GM10266 (cell line): ENCODE measurements around the gene SPEN.
"Not testable (repeated sequence)": the region's sequence is repeated elsewhere in the genome, so short reads cannot be mapped to it uniquely, and the experiment has no call there.

Source experiments
- DNase-seq: peaks from one replicate; pipeline ENCODE4 v3.0.0; 2012; ENCODE audit errors: extremely low spot score
- CTCF ChIP-seq: IDR thresholded peaks from 2 replicates; pipeline ENCODE4 v1.5.1; 2012; ENCODE audit warnings: mild to moderate bottlenecking, low read depth; ENCODE audit not compliant: control insufficient read depth, insufficient read depth; ENCODE audit errors: missing control alignments

SPEN gene

GRCh38 chr1:15974855-15975254 lies 127.3 kb downstream of the SPEN start:
- DNase-seq = peak; percentile 74
- no peak for TF ChIP-seq CTCF

DNA sequence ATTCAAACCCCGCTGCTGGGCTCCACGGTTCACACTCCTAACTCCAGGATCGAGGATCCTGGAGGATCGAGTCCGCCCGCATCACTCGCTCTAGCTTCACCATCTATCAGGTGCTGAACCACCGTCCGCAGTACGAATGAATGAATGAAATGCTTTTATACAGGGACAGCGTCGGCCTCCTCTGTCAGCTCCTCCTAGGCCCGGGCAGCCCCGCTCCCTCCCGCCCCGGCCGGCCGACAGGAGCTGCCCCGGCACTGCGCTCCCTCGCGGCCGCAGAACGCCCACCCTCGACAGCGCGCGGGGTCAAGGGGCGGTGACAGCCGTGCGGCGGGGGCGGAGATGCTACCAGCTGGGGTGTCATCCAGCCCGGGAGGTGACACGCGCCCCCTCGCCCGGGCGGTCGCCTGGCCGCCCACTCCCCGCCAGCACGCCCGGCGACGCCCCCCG lies 127.9 kb downstream of the SPEN start:
- TF ChIP-seq CTCF = peak; percentile 35
- DNase-seq = peak; percentile 84

DNA sequence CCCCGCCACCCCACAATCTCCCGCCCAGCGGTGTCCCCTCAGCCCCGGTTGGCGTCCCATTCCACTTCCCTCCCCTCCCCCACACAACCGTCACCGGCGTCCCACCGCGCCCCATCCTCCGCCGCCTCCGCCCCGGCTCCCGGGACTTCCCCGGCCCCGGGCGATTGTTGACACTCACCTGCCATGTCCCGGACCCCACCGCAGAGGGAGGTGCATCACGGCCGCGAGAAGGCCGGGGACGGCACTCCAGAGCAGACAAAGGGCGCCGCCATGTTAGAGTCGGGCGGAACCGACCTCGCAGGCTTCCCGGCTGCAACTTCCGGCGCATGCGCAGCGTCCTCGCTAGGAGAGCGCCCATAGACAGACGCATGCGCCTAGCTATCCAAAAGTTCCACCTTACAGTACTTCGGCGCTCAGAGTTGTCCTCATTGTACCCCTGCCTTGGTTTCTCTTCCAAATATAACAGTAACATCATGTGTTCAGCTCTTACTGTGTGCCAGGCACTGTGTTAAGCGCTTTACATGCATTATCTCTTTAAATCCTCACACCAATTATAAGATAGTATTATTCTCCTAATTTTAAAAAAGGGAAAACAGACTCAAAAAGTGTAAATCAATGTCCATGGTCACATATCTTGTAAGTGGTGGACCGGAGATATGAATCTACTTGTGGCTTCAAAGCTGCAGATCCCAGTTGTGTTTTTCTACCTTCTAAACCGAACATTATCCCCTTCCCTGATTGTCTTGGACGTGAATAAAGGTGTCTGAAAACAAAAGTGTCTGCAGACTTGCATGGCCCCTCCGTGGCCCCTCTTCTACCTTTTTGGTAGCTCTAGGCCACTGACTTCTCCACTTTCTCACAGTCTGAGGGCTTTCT lies 128.5 kb downstream of the SPEN start, which contains the start of gene ZBTB17:
Gene ZBTB17 (minus strand): TSS at position 297 of the 876 bp plus-strand sequence. CDS start 27,606 bp downstream, outside the sequence.
- peak; percentile 95 for DNase-seq
- TF ChIP-seq CTCF = no peak

- DNase-seq = not testable (repeated sequence)
Measured at GRCh38 chr1:15977947-15978346, 130.4 kb downstream of the SPEN start.

GRCh38 chr1:15981679-15982078 lies 134.2 kb downstream of the SPEN start:
- no peak for TF ChIP-seq CTCF
- no peak for DNase-seq

DNA sequence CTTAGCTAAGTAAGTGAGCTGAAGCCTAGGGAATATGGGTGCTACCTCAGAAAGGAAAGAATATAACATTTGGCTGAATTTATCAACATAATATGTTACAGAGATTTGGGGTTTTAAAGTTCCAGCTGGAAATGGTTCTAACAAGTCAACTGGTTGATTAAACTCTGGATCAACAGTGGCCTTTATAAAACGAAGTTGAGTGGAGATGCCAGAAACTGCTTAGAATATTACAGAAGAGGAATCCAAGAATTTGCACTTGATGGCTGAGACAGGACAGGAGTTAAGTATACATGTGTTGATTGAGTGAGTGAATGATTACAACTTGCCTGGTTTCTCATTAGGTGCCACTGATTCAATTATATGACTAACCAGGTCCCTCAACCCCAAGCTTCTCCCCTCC lies 135.8 kb downstream of the SPEN start:
- no peak for TF ChIP-seq CTCF
- DNase-seq = no peak

DNA sequence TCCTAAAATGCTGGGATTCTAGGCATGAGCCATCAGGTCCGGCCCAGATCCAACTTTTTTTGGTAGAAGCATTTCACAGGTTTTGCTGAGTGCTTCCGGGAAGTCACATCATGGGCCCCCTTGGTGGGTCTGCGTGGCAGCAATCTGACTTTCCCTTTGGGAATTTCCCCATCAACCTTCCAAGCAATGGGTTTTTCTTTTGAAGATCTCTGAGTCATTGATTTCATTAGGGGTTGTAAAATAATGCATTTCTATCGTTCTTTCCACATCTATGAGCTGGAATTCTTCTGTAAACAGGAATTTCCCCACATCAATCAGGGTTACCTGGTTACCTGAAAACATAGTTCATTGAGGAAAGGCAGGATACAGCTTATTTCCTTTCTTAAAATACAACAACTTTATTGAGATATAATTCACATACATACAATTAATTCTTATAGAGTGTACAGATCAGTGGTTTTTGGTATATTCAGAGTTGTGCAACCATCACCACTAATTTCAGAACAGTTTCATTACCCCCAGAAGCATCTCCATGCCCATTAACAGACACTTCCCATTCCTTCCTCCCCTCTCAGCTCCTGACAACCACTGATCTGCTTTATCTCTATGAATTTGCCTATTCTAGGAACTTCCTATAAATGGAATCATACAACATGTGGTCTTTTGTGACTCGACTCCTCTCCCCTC lies 138.2 kb downstream of the SPEN start:
- no peak for TF ChIP-seq CTCF
- DNase-seq = no peak
